SK-N-SH (cell line): ENCODE measurements around the gene SATB1. TPM values are rescaled to one million over a fixed set of nuclear protein-coding genes. Genes with fewer than 3 reads are reported as not detected.

Experiments used
- CTCF ChIA-PET: fragments of 300-600, 350-600 bp; formaldehyde crosslinking; extraction: SDS; loops from one replicate; lab custom pipeline; 2021; lab: Yijun Ruan, JAX
- POLR2A ChIA-PET: fragments of 350-600 bp; sonication (Branson Sonifier 250); formaldehyde crosslinking; extraction: SDS; loops from one replicate; lab custom pipeline; 2020; ENCODE audit warnings: antibody characterized with exemption, inconsistent platforms; lab: Yijun Ruan, JAX
- DNase-seq: peaks from one replicate; pipeline ENCODE4 v3.0.0; 2012
- H2AFZ ChIP-seq: fragments of 200-600 bp; sonication (generic); 2 replicates; pipeline ENCODE4 v1.8.1; 2016; ENCODE audit warnings: antibody characterized with exemption, mild to moderate bottlenecking, low read depth
- H3F3A ChIP-seq: fragments of 200-600 bp; sonication (generic); replicated peaks from 2 replicates; pipeline ENCODE3; 2016; ENCODE audit warnings: antibody characterized with exemption, mild to moderate bottlenecking; ENCODE audit not compliant: insufficient read depth
- H3K27ac ChIP-seq, 2 experiments: fragments of 200-500 bp in 1 of 2; fragments of 200-600 bp in 1 of 2; sonication (Bioruptor generic) in 1 of 2; sonication (generic), shearing (Covaris generic) in 1 of 2; 2 replicates each; pipeline versions ENCODE4 v1.5.1 to v1.6.1; 2014 to 2016; ENCODE audit warnings: low read depth in 2 of 2, inconsistent platforms in 1 of 2, low read length in 1 of 2, mild to moderate bottlenecking in 1 of 2, mixed read lengths in 1 of 2
- H3K27me3 ChIP-seq: fragments of 200-600 bp; sonication (generic), shearing (Covaris generic); 2 replicates; pipeline ENCODE4 v1.6.1; 2016; ENCODE audit warnings: mixed run types; ENCODE audit not compliant: insufficient read depth
- H3K36me3 ChIP-seq, 2 experiments: fragments of 200-500 bp in 1 of 2; fragments of 200-600 bp in 1 of 2; sonication (Bioruptor generic) in 1 of 2; sonication (generic) in 1 of 2; replicated peaks in 1 of 2; 2 replicates each; pipeline versions ENCODE3 to v1.5.1; 2014 to 2016; ENCODE audit warnings: low read length in 1 of 2, mild to moderate bottlenecking in 1 of 2; ENCODE audit not compliant: insufficient read depth in 2 of 2, control insufficient read depth in 1 of 2
- H3K4me1 ChIP-seq, 2 experiments: fragments of 200-500 bp in 1 of 2; fragments of 200-600 bp in 1 of 2; sonication (Bioruptor generic) in 1 of 2; sonication (generic), shearing (Covaris generic) in 1 of 2; 2 replicates each; pipeline versions ENCODE4 v1.5.1 to v1.6.1; 2014 to 2016; ENCODE audit warnings: low read depth in 1 of 2, low read length in 1 of 2, mixed run types in 1 of 2; ENCODE audit not compliant: insufficient read depth in 2 of 2, control insufficient read depth in 1 of 2
- H3K4me2 ChIP-seq: fragments of 200-600 bp; sonication (generic), shearing (Covaris generic); 2 replicates; pipeline ENCODE4 v1.6.1; 2017; ENCODE audit warnings: mixed run types
- H3K4me3 ChIP-seq, 2 experiments: fragments of 200-500 bp in 1 of 2; fragments of 200-600 bp in 1 of 2; sonication (Bioruptor generic) in 1 of 2; sonication (generic), shearing (Covaris generic) in 1 of 2; 2 replicates each; pipeline versions ENCODE4 v1.5.1 to v1.8.1; 2014 to 2016; ENCODE audit warnings: low read depth in 2 of 2, inconsistent platforms in 1 of 2, low read length in 1 of 2, mild to moderate bottlenecking in 1 of 2, mixed read lengths in 1 of 2, moderate library complexity in 1 of 2
- H3K79me2 ChIP-seq: fragments of 200-600 bp; sonication (generic); 2 replicates; pipeline ENCODE4 v1.8.1; 2017; ENCODE audit warnings: mild to moderate bottlenecking; ENCODE audit not compliant: insufficient read depth
- H3K9ac ChIP-seq: fragments of 200-600 bp; sonication (generic); 2 replicates; pipeline ENCODE4 v1.6.1; 2017; ENCODE audit warnings: mixed run types
- H3K9me2 ChIP-seq: fragments of 200-600 bp; sonication (generic); 2 replicates; pipeline ENCODE4 v1.6.1; 2017; ENCODE audit warnings: mixed run types
- H3K9me3 ChIP-seq: fragments of 200-600 bp; sonication (generic); 2 replicates; pipeline ENCODE4 v1.6.1; 2017; ENCODE audit warnings: mixed run types, mild to moderate bottlenecking, moderate library complexity
- H4K20me1 ChIP-seq: fragments of 200-600 bp; sonication (generic); 2 replicates; pipeline ENCODE4 v1.6.1; 2017; ENCODE audit warnings: mild to moderate bottlenecking, mixed run types; ENCODE audit not compliant: insufficient read depth
- CHD2 ChIP-seq: fragments of 150-350 bp; IDR thresholded peaks from 2 replicates; pipeline ENCODE4 v1.6.1; 2018; ENCODE audit warnings: low read length; ENCODE audit not compliant: partially characterized antibody
- CTCF ChIP-seq: fragments of 200-600 bp; sonication (generic); IDR thresholded peaks from 2 replicates; pipeline ENCODE4 v1.6.1; 2017; ENCODE audit warnings: antibody characterized with exemption, mild to moderate bottlenecking, moderate library complexity
- EP300 ChIP-seq, 2 experiments: IDR thresholded peaks; 2 replicates each; pipeline versions ENCODE4 v1.4.0 to v1.6.1; 2012; ENCODE audit warnings: borderline replicate concordance in 1 of 2, low read depth in 1 of 2, low read length in 1 of 2
- FOXM1 ChIP-seq: IDR thresholded peaks from 2 replicates; pipeline ENCODE4 v1.4.0; 2012; ENCODE audit warnings: low read depth, mild to moderate bottlenecking
- GABPA ChIP-seq: IDR thresholded peaks from 2 replicates; pipeline ENCODE4 v1.4.0; 2012; ENCODE audit warnings: low read depth, mild to moderate bottlenecking
- GATA2 ChIP-seq: sonication (generic); formaldehyde crosslinking; IDR thresholded peaks from 2 replicates; pipeline ENCODE4 v1.5.0; 2020; ENCODE audit warnings: mild to moderate bottlenecking, missing genetic modification reagents
- MAX ChIP-seq: IDR thresholded peaks from 2 replicates; pipeline ENCODE4 v1.4.0; 2012; ENCODE audit warnings: low read depth
- MXI1 ChIP-seq: IDR thresholded peaks from 2 replicates; pipeline ENCODE4 v1.6.1; 2012; ENCODE audit warnings: mild to moderate bottlenecking, low read depth, low read length, improper control_type of control experiment
- POLR2AphosphoS5 ChIP-seq: IDR thresholded peaks from 2 replicates; pipeline ENCODE4 v1.6.1; 2012; ENCODE audit warnings: low read depth, low read length
- RAD21 ChIP-seq: IDR thresholded peaks from 2 replicates; pipeline ENCODE4 v1.6.1; 2012; ENCODE audit warnings: mild to moderate bottlenecking, low read length
- RCOR1 ChIP-seq: fragments of 150-350 bp; IDR thresholded peaks from 2 replicates; pipeline ENCODE4 v1.6.1; 2017; ENCODE audit warnings: antibody characterized with exemption, low read length
- RFX5 ChIP-seq: IDR thresholded peaks from 2 replicates; pipeline ENCODE4 v1.6.1; 2012; ENCODE audit warnings: mild to moderate bottlenecking, improper control_type of control experiment, low read length
- SIN3A ChIP-seq: IDR thresholded peaks from 2 replicates; pipeline ENCODE4 v1.6.1; 2012; ENCODE audit warnings: low read depth, mild to moderate bottlenecking, low read length, moderate library complexity, borderline replicate concordance
- SMC3 ChIP-seq: IDR thresholded peaks from 2 replicates; pipeline ENCODE4 v1.6.1; 2012; ENCODE audit warnings: low read depth, low read length, improper control_type of control experiment
- TAF1 ChIP-seq: IDR thresholded peaks from 2 replicates; pipeline ENCODE4 v1.6.1; 2012; ENCODE audit warnings: low read depth, mild to moderate bottlenecking, low read length, moderate library complexity, borderline replicate concordance
- TCF12 ChIP-seq: IDR thresholded peaks from 2 replicates; pipeline ENCODE4 v1.4.0; 2012
- TEAD4 ChIP-seq: IDR thresholded peaks from 2 replicates; pipeline ENCODE4 v1.4.0; 2012; ENCODE audit warnings: mild to moderate bottlenecking, borderline replicate concordance; ENCODE audit not compliant: insufficient read depth
- USF1 ChIP-seq: IDR thresholded peaks from 2 replicates; pipeline ENCODE4 v1.4.0; 2012; ENCODE audit warnings: low read depth, borderline replicate concordance
- YY1 ChIP-seq: IDR thresholded peaks from 2 replicates; pipeline ENCODE4 v1.4.0; 2012; ENCODE audit warnings: low read depth, mild to moderate bottlenecking
- WGBS: methylation state at CpG from one replicate; pipeline ENCODE4 v1.1.6; 2017; ENCODE audit warnings: low lambda C conversion rate; 5-methylcytosine and 5-hydroxymethylcytosine counted together
- polyA plus RNA-seq, 3 experiments: library from polyadenylated mRNA; depleted of rRNA; stranded (reverse); fragments of >200 nt; gene quantifications; 2 replicates each; pipeline ENCODE4 v1.2.3, GENCODE V29; 2012

Gene SATB1
- polyA plus RNA-seq, 1 of the 3 experiments (the other 2 are of a cell fraction): 8.5 TPM

GRCh38 chr3:18426597-18427193 lies 1.6 kb upstream of the SATB1 start:
- no peak for DNase-seq
- Histone ChIP-seq H3K79me2 (no peaks in the 10 kb centered on the region; the same call in 1 of the 2 replicates), H2AFZ (no peak overlapping the region), H3K9me3 (no peaks in the 10 kb centered on the region), H3K9me2 (no peaks in the 10 kb centered on the region), H3K4me1 (peaks cover 0 to 5% of the 10 kb centered on the region in 2 experiments; a peak in 2 of 4 replicates), H4K20me1 (no peaks in the 10 kb centered on the region), H3K9ac (no peak overlapping the region), H3K27ac (peak overlapping the region in 1 of 2 experiments; percentile 89; a peak in 1 of 4 replicates)
- ChIA-PET CTCF (interaction anchor here (1.0 to 1.4 kb wide), 2 partner anchors 332 to 782 kb away, joined by 3 read pairs; no protein-coding TSS in a partner anchor), POLR2A (no interaction called here)
- 84% methylated on average over 3 of the region's 3 CpGs for WGBS
- no peak for TF ChIP-seq CTCF
- TF ChIP-seq GABPA: no peak
- no peak for TF ChIP-seq RFX5
- no peak for TF ChIP-seq SIN3A
- no peak for TF ChIP-seq YY1
- no peak for TF ChIP-seq CHD2
- no peak for TF ChIP-seq USF1
- no peak for TF ChIP-seq TAF1
- TF ChIP-seq EP300 (IDR thresholded peaks at IDR 0.05; ENCODE audit: borderline replicate concordance in 1 of 2, low read depth in 1 of 2, low read length in 1 of 2): no peak
- no peak for TF ChIP-seq RAD21
- TF ChIP-seq TCF12: no peak
- TF ChIP-seq SMC3: no peak
- no peak for TF ChIP-seq FOXM1
- TF ChIP-seq TEAD4: no peak
- TF ChIP-seq, all 33 proteins: peak for 0
- Histone ChIP-seq H3F3A (peaks cover 9% of the 10 kb centered on the region), H3K4me3 (no peak overlapping the region), H3K27me3 (no peaks in the 10 kb centered on the region), H3K36me3 (no peaks in the 10 kb centered on the region), H3K4me2 (no peak overlapping the region)

DNA sequence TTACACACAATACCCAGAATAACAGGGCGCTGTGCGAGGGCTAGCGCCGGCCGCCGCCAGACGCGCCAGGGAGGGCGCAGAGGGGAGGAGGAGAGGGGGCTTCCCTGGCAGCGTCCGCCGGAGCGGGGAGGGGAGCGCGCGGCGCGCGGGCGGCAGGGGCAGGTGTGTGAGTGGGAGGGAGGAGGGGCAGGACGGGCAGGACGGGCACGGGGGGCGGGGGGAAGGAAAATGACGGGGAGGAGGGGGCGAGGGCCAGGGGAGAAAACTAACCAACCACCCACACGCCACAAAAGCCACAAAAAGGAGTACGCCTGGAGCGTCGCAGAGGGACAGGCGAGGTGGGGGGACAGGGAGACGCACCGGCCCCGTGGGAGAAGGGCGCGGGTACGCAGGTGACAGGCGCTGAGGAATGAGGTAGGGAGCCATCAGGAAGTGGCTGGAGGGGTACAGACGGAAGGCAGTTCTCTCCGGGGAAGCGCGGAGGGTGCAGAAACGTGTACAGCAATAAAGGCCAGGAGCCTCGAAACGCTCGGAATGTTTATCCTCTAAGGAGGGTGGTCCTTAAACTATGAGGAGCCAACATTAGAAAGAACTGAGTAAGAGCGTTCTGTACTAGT lies 610 bp upstream of the SATB1 start:
- TF ChIP-seq MXI1 (peak; percentile 3; the same call in 1 of the 2 replicates), POLR2AphosphoS5 (no peak), RCOR1 (no peak), MAX (0 out of 2 replicates have a peak, but pooled peaks have one; percentile 15), GATA2 (CRISPR knock-in tag) (0 out of 2 replicates have a peak, but pooled peaks have one; percentile 2), EP300 (IDR thresholded peaks at IDR 0.05; ENCODE audit: borderline replicate concordance in 1 of 2, low read depth in 1 of 2, low read length in 1 of 2) (peak in 1 of 2 experiments; percentile 25; a peak in 1 of 4 replicates)
- no peaks in the 10 kb centered on the region for H3K9me3 ChIP-seq
- peak overlapping the region; percentile 98 for H2AFZ ChIP-seq
- H3K4me1 ChIP-seq: peaks cover 0 to 5% of the 10 kb centered on the region in 2 experiments; a peak in 2 of 4 replicates
- H3K9me2 ChIP-seq: no peaks in the 10 kb centered on the region
- peak overlapping the region; percentile 72 to 90 for H3K4me3 ChIP-seq
- H3K9ac ChIP-seq: peak overlapping the region; percentile 70; the same call in 1 of the 2 replicates
- WGBS: 3% methylated on average over 38 of the region's 47 CpGs
- no peaks in the 10 kb centered on the region for H3K27me3 ChIP-seq
- POLR2A ChIA-PET: interaction anchor here (1.1 to 2.5 kb wide), 2 partner anchors 313 to 491 kb away, joined by 3 to 8 read pairs; no protein-coding TSS in a partner anchor
- peak overlapping the region; percentile 98 for H3K4me2 ChIP-seq
- peak; percentile 84 for DNase-seq
- peak overlapping the region in 1 of 2 experiments; percentile 89; a peak in 2 of 4 replicates for H3K27ac ChIP-seq
- no peaks in the 10 kb centered on the region for H4K20me1 ChIP-seq
- no peaks in the 10 kb centered on the region; the same call in 1 of the 2 replicates for H3K79me2 ChIP-seq
- CTCF ChIA-PET: no interaction called here
- no peaks in the 10 kb centered on the region for H3K36me3 ChIP-seq
- H3F3A ChIP-seq: peaks cover 9% of the 10 kb centered on the region
